ENCODE measurements around the gene GRM2. TPM values are rescaled to one million over a fixed set of nuclear protein-coding genes. Genes with fewer than 3 reads are reported as not detected.

Gene GRM2
- total and polyA plus RNA-seq, 10 of the 15 experiments (the other 5 are each of a cell fraction or from before 2014, with no cell fraction given), result 0.01 to 0.14 (median 0.06) TPM; not detected in 5

GRCh38 chr3:51668756-51669155 lies 38.1 kb upstream of the GRM2 start:
- FAIRE-seq, result no peak
- ATAC-seq, result no peak
- intact Hi-C loops (cut with micrococcal nuclease; ENCODE audit: unreplicated experiment) (loop anchor here (1.0 kb wide), 2 partner anchors 14 to 166 kb away; no protein-coding TSS in a partner anchor), in situ Hi-C loops (cut with MboI) (no loop called here)
- 86% methylated on average over 1 of the region's 1 CpG for WGBS (ENCODE audit: insufficient coverage, insufficient replicate concordance, low lambda C conversion rate, missing lambda C conversion rate)
- no peak overlapping the region for H3K9ac ChIP-seq (ENCODE audit: control insufficient read depth, insufficient read depth, low read length)
- CTCF ChIA-PET, result interaction anchor here (0.7 to 14.0 kb wide), 13 partner anchors 10 to 279 kb away, joined by 3 to 331 read pairs (median 4); partner anchors contain the start of gene DCAF1
- RAD21 ChIA-PET (ENCODE audit: unreplicated experiment), result interaction anchor here (0.9 to 9.9 kb wide), 3 partner anchors 13 to 167 kb away, joined by 3 to 189 read pairs (median 78); partner anchors contain the start of gene DCAF1
- H4K20me1 ChIP-seq (ENCODE audit: control insufficient read depth, insufficient read depth), result peaks cover 3% of the 10 kb centered on the region; the same call in 1 of the 2 replicates
- no peaks in the 10 kb centered on the region for H3K27me3 ChIP-seq (replicated peaks in 1 of 2; ENCODE audit: control insufficient read depth in 2 of 2, insufficient read depth in 2 of 2, low read length in 1 of 2)
- H3K4me3 ChIP-seq, result no peak overlapping the region
- SMC1A ChIA-PET (ENCODE audit: uncharacterized antibody, unreplicated experiment), result interaction anchor here (1.8 to 8.7 kb wide), 3 partner anchors 12 to 167 kb away, joined by 5 to 168 read pairs (median 87); partner anchors contain the start of gene DCAF1
- H3K36me3 ChIP-seq (ENCODE audit: control insufficient read depth in 2 of 2, insufficient read depth in 2 of 2, low read length in 1 of 2), result no peaks in the 10 kb centered on the region; a peak in 1 of 4 replicates
- POLR2A ChIA-PET, result interaction anchor here (7.5 kb wide), 1 partner anchor 168 kb away, joined by 105 read pairs; the partner anchor contains the start of gene DCAF1
- no peak overlapping the region for H3K27ac ChIP-seq (ENCODE audit: control insufficient read depth, insufficient read depth)
- DNase-seq (ENCODE audit: low read depth, low spot score), result no peak
- H2AFZ ChIP-seq (ENCODE audit: control insufficient read depth, low read depth, low read length), result no peak overlapping the region
- BruUV-seq (replicated peaks), result no TSS peak
- peaks cover 19% of the 10 kb centered on the region for H3K79me2 ChIP-seq (ENCODE audit: control insufficient read depth, insufficient read depth, low read length)
- peaks cover 19% of the 10 kb centered on the region for H3K4me1 ChIP-seq (ENCODE audit: control insufficient read depth, insufficient read depth, low read length)
- no peaks in the 10 kb centered on the region for H3K9me3 ChIP-seq (replicated peaks; ENCODE audit: control insufficient read depth, insufficient read depth, low read length)
- no peak overlapping the region for H3K4me2 ChIP-seq (ENCODE audit: control insufficient read depth, insufficient read depth)
- TF ChIP-seq BACH1 (IDR thresholded peaks at IDR 0.05; ENCODE audit: borderline replicate concordance) (no peak), ZNF622 (IDR thresholded peaks at IDR 0.05) (no peak), SMAD5 (IDR thresholded peaks at IDR 0.05; ENCODE audit: low read depth) (no peak), ESRRA (IDR thresholded peaks at IDR 0.05; ENCODE audit: low read length) (no peak), CREM (IDR thresholded peaks at IDR 0.05; ENCODE audit: low read depth) (no peak), CHD2 (IDR thresholded peaks at IDR 0.05; ENCODE audit: borderline replicate concordance, low read depth, low read length) (no peak), RAD21 (IDR thresholded peaks at IDR 0.05; ENCODE audit: insufficient read depth, low read depth, low read length) (no peak), RUNX3 (IDR thresholded peaks at IDR 0.05; ENCODE audit: low read length) (no peak), MXI1 (IDR thresholded peaks at IDR 0.05; ENCODE audit: low read depth, low read length) (no peak), CEBPZ (IDR thresholded peaks at IDR 0.05; ENCODE audit: low read depth, low read length) (no peak), IRF4 (IDR thresholded peaks at IDR 0.05; ENCODE audit: low read depth, low read length) (no peak), NFYB (IDR thresholded peaks at IDR 0.05; ENCODE audit: insufficient read depth, low read depth, low read length) (no peak), POLR2AphosphoS5 (IDR thresholded peaks at IDR 0.05; ENCODE audit: low read length) (no peak), BCL11A (IDR thresholded peaks at IDR 0.05; ENCODE audit: low read depth, low read length) (no peak), BCLAF1 (IDR thresholded peaks at IDR 0.05) (no peak), IRF5 (IDR thresholded peaks at IDR 0.05; ENCODE audit: borderline replicate concordance) (no peak)
